PC-3 (cell line): ENCODE results near the gene HYLS1. TPM values are rescaled to one million over a fixed set of nuclear protein-coding genes. Genes with fewer than 3 reads are reported as not detected.

Experiments
- ATAC-seq: fragments of 200-7000 bp; cut with Tn5 transposase; 2 replicates; pipeline ENCODE4 v1.9.1; 2020; ENCODE audit warnings: mild to moderate bottlenecking, moderate library complexity
- BruUV-seq: library from RNA; stranded (reverse); fragments of 400-500 nt; replicated peaks from 2 replicates; lab custom pipeline; 2021; lab: Mats Ljungman, UMichigan
- CTCF ChIA-PET: fragments of 300-600 bp; sonication (Branson Sonifier 250); formaldehyde crosslinking; loops from one replicate; lab custom pipeline; 2022; ENCODE audit warnings: antibody characterized with exemption; lab: Charles Lee
- POLR2A ChIA-PET: fragments of 300-600 bp; sonication (Branson Sonifier 250); formaldehyde crosslinking; loops from one replicate; lab custom pipeline; 2022; ENCODE audit warnings: antibody characterized with exemption; ENCODE audit not compliant: unreplicated experiment; lab: Charles Lee
- DNase-seq: peaks from one replicate; pipeline ENCODE4 v3.0.0-alpha.2; 2015
- H2AFZ ChIP-seq: fragments of 300-600 bp; sonication (generic); 2 replicates; pipeline ENCODE4 v1.6.0; 2016; ENCODE audit warnings: antibody characterized with exemption, low read length
- H3F3A ChIP-seq: fragments of 300-600 bp; sonication (generic); one replicate; pipeline ENCODE4 v1.6.0; 2017; ENCODE audit warnings: antibody characterized with exemption, low read length, control low read depth, mild to moderate bottlenecking; ENCODE audit not compliant: unreplicated experiment
- H3K27ac ChIP-seq: fragments of 300-600 bp; sonication (generic); 2 replicates; pipeline ENCODE4 v1.5.1; 2016; ENCODE audit warnings: mild to moderate bottlenecking, low read length
- H3K27me3 ChIP-seq: fragments of 300-600 bp; sonication (generic); 2 replicates; pipeline ENCODE4 v1.6.1; 2016; ENCODE audit warnings: low read length, mixed read lengths
- H3K36me3 ChIP-seq: fragments of 300-600 bp; sonication (generic); 2 replicates; pipeline ENCODE4 v1.6.1; 2016; ENCODE audit warnings: low read depth, mixed run types, low read length, mixed read lengths
- H3K4me1 ChIP-seq: fragments of 300-600 bp; sonication (generic); 2 replicates; pipeline ENCODE4 v1.5.1; 2016; ENCODE audit warnings: low read length; ENCODE audit not compliant: insufficient read depth
- H3K4me2 ChIP-seq: fragments of 300-600 bp; sonication (generic); 2 replicates; pipeline ENCODE4 v1.6.0; 2016; ENCODE audit warnings: low read length
- H3K4me3 ChIP-seq: fragments of 300-600 bp; sonication (generic); 2 replicates; pipeline ENCODE4 v1.5.1; 2016; ENCODE audit warnings: mild to moderate bottlenecking, low read length, mixed read lengths
- H3K79me2 ChIP-seq: fragments of 300-600 bp; sonication (generic); 2 replicates; pipeline ENCODE4 v1.6.1; 2017; ENCODE audit warnings: low read length, mixed read lengths
- H3K9ac ChIP-seq: fragments of 300-600 bp; sonication (generic); 2 replicates; pipeline ENCODE4 v1.6.0; 2016; ENCODE audit warnings: mild to moderate bottlenecking, low read length
- H3K9me2 ChIP-seq: fragments of 300-600 bp; sonication (generic); replicated peaks from 2 replicates; pipeline ENCODE4 v1.6.1; 2016; ENCODE audit warnings: mixed run types, low read length, mixed read lengths
- H3K9me3 ChIP-seq: fragments of 300-600 bp; sonication (generic); 2 replicates; pipeline ENCODE4 v1.6.1; 2016; ENCODE audit warnings: low read length, mixed read lengths
- H4K20me1 ChIP-seq: fragments of 300-600 bp; sonication (generic); 2 replicates; pipeline ENCODE4 v1.6.1; 2016; ENCODE audit warnings: low read length, mixed read lengths
- EZH2 ChIP-seq: fragments of 300-600 bp; sonication (generic); IDR thresholded peaks from one replicate; pipeline ENCODE4 v1.6.1; 2017; ENCODE audit warnings: antibody characterized with exemption, mild to moderate bottlenecking, low read length; ENCODE audit not compliant: unreplicated experiment
- EZH2phosphoT487 ChIP-seq: fragments of 300-600 bp; sonication (generic); IDR thresholded peaks from 2 replicates; pipeline ENCODE4 v1.6.1; 2018; ENCODE audit warnings: mild to moderate bottlenecking, antibody characterized with exemption, low read length, borderline replicate concordance
- intact Hi-C: fragments of 100-400 bp; cut with micrococcal nuclease; formaldehyde crosslinking; loops from 2 replicates; pipeline ENCODE4 v1.9.0; 2023
- total RNA-seq: library from RNA; depleted of rRNA; stranded (reverse); fragments of >200 nt; gene quantifications from 2 replicates; pipeline ENCODE4 v1.2.3, GENCODE V29; 2014
- TF ChIP-seq, protein P1 (sequence below): fragments of 300-600 bp; sonication (generic); conservative IDR thresholded peaks from 2 replicates; pipeline ENCODE4 v1.5.1; 2017; ENCODE audit warnings: antibody characterized with exemption, low read depth, mild to moderate bottlenecking, low read length

The HYLS1 gene
- total RNA-seq, 1 experiment from 2014 or later = 23.5 TPM

DNA sequence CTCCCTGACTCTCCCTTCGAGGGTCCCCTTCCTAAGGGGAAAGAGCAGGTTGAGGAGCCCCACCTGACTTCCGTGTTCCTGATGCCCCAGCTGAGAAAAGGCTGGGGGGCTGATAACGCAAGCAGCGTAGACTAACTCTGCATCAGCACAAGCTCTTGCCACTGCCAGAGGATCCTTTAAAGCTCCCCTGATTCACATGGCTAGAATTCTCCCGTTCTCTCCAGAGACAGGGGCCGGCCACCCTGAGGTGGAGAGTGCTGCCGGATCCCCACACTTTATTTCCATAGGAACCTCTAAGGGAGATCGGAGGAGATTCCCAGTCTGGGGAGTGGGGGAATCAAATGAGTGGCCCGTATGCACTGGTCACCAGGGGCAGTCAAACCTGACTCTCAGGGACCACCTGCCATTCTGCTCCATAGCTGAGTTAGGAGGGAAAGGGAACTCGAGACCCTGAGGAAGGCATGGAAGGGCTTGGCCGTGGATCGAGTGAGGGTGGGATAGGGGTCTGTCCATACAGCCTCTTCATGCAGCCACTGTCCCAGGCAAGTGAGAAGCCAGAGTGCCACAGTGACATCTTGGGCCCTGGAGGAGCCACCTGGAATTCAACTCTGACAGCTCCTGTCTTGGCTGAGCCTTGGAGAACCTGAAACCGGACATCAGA lies 57.0 kb downstream of the HYLS1 start:
- H3K79me2 ChIP-seq = no peaks in the 10 kb centered on the region
- TF ChIP-seq, protein P1, sequence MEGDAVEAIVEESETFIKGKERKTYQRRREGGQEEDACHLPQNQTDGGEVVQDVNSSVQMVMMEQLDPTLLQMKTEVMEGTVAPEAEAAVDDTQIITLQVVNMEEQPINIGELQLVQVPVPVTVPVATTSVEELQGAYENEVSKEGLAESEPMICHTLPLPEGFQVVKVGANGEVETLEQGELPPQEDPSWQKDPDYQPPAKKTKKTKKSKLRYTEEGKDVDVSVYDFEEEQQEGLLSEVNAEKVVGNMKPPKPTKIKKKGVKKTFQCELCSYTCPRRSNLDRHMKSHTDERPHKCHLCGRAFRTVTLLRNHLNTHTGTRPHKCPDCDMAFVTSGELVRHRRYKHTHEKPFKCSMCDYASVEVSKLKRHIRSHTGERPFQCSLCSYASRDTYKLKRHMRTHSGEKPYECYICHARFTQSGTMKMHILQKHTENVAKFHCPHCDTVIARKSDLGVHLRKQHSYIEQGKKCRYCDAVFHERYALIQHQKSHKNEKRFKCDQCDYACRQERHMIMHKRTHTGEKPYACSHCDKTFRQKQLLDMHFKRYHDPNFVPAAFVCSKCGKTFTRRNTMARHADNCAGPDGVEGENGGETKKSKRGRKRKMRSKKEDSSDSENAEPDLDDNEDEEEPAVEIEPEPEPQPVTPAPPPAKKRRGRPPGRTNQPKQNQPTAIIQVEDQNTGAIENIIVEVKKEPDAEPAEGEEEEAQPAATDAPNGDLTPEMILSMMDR = no peak
- TF ChIP-seq EZH2 (no peak), EZH2phosphoT487 (no peak)
- H3K27me3 ChIP-seq = no peaks in the 10 kb centered on the region
- no peak for DNase-seq
- no peaks in the 10 kb centered on the region for H3K9me2 ChIP-seq
- no peak for ATAC-seq
- ChIA-PET CTCF (no interaction called here), POLR2A (no interaction called here)
- no peaks in the 10 kb centered on the region for H3K9me3 ChIP-seq
- H3K27ac ChIP-seq = no peak overlapping the region
- H3K4me2 ChIP-seq = no peak overlapping the region
- no peak overlapping the region for H3K4me3 ChIP-seq
- no TSS peak for BruUV-seq
- no peaks in the 10 kb centered on the region for H3K36me3 ChIP-seq
- no peaks in the 10 kb centered on the region for H4K20me1 ChIP-seq
- no peaks in the 10 kb centered on the region for H3F3A ChIP-seq
- H3K4me1 ChIP-seq = peaks cover 6% of the 10 kb centered on the region; the same call in 1 of the 2 replicates
- intact Hi-C loops = no loop called here
- H2AFZ ChIP-seq = no peak overlapping the region
- H3K9ac ChIP-seq = no peak overlapping the region

GRCh38 chr11:125945011-125945796 lies 57.7 kb downstream of the HYLS1 start:
- TF ChIP-seq, protein P1 = no peak
- TF ChIP-seq EZH2 (no peak), EZH2phosphoT487 (no peak)
- no peaks in the 10 kb centered on the region for H4K20me1 ChIP-seq
- ATAC-seq = no peak
- no peaks in the 10 kb centered on the region for H3K36me3 ChIP-seq
- intact Hi-C loops = no loop called here
- DNase-seq = no peak
- H3K9me2 ChIP-seq = no peaks in the 10 kb centered on the region
- POLR2A ChIA-PET = no interaction called here
- CTCF ChIA-PET = no interaction called here
- no peak overlapping the region for H3K4me2 ChIP-seq
- no peaks in the 10 kb centered on the region for H3K27me3 ChIP-seq
- no peak overlapping the region for H2AFZ ChIP-seq
- H3K4me1 ChIP-seq = peaks cover 6% of the 10 kb centered on the region; the same call in 1 of the 2 replicates
- H3K9ac ChIP-seq = no peak overlapping the region
- no peaks in the 10 kb centered on the region for H3F3A ChIP-seq
- no peak overlapping the region for H3K4me3 ChIP-seq
- no peaks in the 10 kb centered on the region for H3K9me3 ChIP-seq
- H3K79me2 ChIP-seq = no peaks in the 10 kb centered on the region
- no TSS peak for BruUV-seq
- H3K27ac ChIP-seq = no peak overlapping the region
